AG09319 (cell line): ENCODE measurements around the gene RAG1.

Source experiments
- DNase-seq: peaks from one replicate; pipeline ENCODE4 v3.0.0-alpha.2; 2010; ENCODE audit warnings: low read depth; ENCODE audit errors: extremely low read depth
- CTCF ChIP-seq: IDR thresholded peaks from 2 replicates; pipeline ENCODE4 v1.5.1; 2011; ENCODE audit warnings: low read depth, mild to moderate bottlenecking, inconsistent platforms, low read length, moderate library complexity

RAG1 gene

GRCh38 chr11:36557991-36558390, 9.8 kb upstream of the RAG1 start:
- no peak for DNase-seq
- TF ChIP-seq CTCF: no peak

GRCh38 chr11:36558571-36559413, 9.0 kb upstream of the RAG1 start:
- no peak for TF ChIP-seq CTCF
- no peak for DNase-seq

GRCh38 chr11:36564376-36565030, 3.3 kb upstream of the RAG1 start:
- peak; percentile 69 for TF ChIP-seq CTCF
- peak; percentile 18 for DNase-seq

GRCh38 chr11:36565031-36565610, 2.7 kb upstream of the RAG1 start:
- DNase-seq: no peak
- no peak for TF ChIP-seq CTCF

GRCh38 chr11:36566407-36567053, 1.3 kb upstream of the RAG1 start:
- TF ChIP-seq CTCF: no peak
- no peak for DNase-seq

- no peak for TF ChIP-seq CTCF
- DNase-seq: no peak
Measured at GRCh38 chr11:36569095-36569494, 1.3 kb downstream of the RAG1 start.
